NCI-H146 (cell line): Measurements from ENCODE around the gene SLC25A33.
"Not testable (repeated sequence)": the region's sequence is repeated elsewhere in the genome, so short reads cannot be mapped to it uniquely, and the experiment has no call there.

ENCODE experiments used
- DNase-seq: peaks from one replicate; lab custom pipeline; 2025; lab: John Stamatoyannopoulos, UW

SLC25A33 gene

GRCh38 chr1:9539829-9540550 lies 725 bp downstream of the SLC25A33 start:
- DNase-seq, result peak; percentile 50

GRCh38 chr1:9542430-9542829 lies 3.2 kb downstream of the SLC25A33 start:
- no peak for DNase-seq

GRCh38 chr1:9544926-9545325 lies 5.7 kb downstream of the SLC25A33 start:
- no peak for DNase-seq

- no peak for DNase-seq
These were observed 10.8 kb downstream of the SLC25A33 start for GRCh38 chr1:9549955-9550546.

- DNase-seq, result no peak
These were observed 12.7 kb downstream of the SLC25A33 start for GRCh38 chr1:9551984-9552383.

- no peak for DNase-seq
These were observed 14.5 kb downstream of the SLC25A33 start for GRCh38 chr1:9553736-9554144.

GRCh38 chr1:9555942-9556341 lies 16.7 kb downstream of the SLC25A33 start:
- DNase-seq, result no peak

GRCh38 chr1:9557624-9558023 lies 18.4 kb downstream of the SLC25A33 start:
- no peak for DNase-seq

GRCh38 chr1:9558271-9558945 lies 19.1 kb downstream of the SLC25A33 start:
- no peak for DNase-seq

GRCh38 chr1:9558946-9559545 lies 19.8 kb downstream of the SLC25A33 start:
- no peak for DNase-seq

GRCh38 chr1:9559673-9560072 lies 20.4 kb downstream of the SLC25A33 start:
- no peak for DNase-seq

GRCh38 chr1:9560090-9560489 lies 20.8 kb downstream of the SLC25A33 start:
- not testable (repeated sequence) for DNase-seq

GRCh38 chr1:9561429-9561828 lies 22.2 kb downstream of the SLC25A33 start:
- DNase-seq, result peak; percentile 39

GRCh38 chr1:9569267-9569666 lies 30.0 kb downstream of the SLC25A33 start:
- DNase-seq, result no peak

- not testable (repeated sequence) for DNase-seq
These were observed 31.7 kb downstream of the SLC25A33 start for GRCh38 chr1:9570886-9571529.

GRCh38 chr1:9573723-9574122 lies 34.5 kb downstream of the SLC25A33 start:
- no peak for DNase-seq

GRCh38 chr1:9575486-9575885 lies 36.2 kb downstream of the SLC25A33 start:
- DNase-seq, result no peak

GRCh38 chr1:9576903-9577302 lies 37.6 kb downstream of the SLC25A33 start:
- no peak for DNase-seq

- no peak for DNase-seq
These were observed 38.2 kb downstream of the SLC25A33 start for GRCh38 chr1:9577423-9577822.

- DNase-seq, result no peak
These were observed 41.7 kb downstream of the SLC25A33 start for GRCh38 chr1:9580942-9581341.

- DNase-seq, result no peak
These were observed 47.0 kb downstream of the SLC25A33 start for GRCh38 chr1:9586147-9586766.
